Measurements from ENCODE around the gene ANO7. TPM values are rescaled to one million over a fixed set of nuclear protein-coding genes. Genes with fewer than 3 reads are reported as not detected.

Gene ANO7
- total RNA-seq, 1 donor from 2014 or later = 16.1 TPM

DNA sequence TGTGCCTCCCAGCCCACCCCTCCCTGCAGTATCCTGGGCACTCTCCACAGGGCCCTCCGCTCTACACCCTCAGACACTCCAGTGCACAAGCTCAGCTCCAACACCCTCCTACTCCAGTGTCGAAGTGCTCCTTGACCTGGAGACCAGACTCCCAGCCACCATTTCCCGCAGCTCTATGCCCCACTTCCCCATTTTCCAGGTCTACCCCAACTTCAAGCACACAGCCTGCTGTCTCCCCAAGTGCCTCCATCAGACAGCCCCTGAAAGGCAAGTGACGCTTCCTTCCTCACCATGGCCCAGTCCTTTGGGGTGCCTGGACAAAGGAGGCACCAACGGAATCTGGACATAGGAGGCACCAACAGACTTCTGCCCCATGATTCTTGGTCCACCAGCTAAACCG lies 46.4 kb upstream of the ANO7 start:
- Mint-ChIP-seq H3K27me3 (ENCODE audit: unreplicated experiment) (peaks cover 5% of the 10 kb centered on the region), H3K36me3 (ENCODE audit: low read depth, unreplicated experiment) (peaks cover 29% of the 10 kb centered on the region), H3K4me3 (ENCODE audit: unreplicated experiment) (peak overlapping the region; percentile 56), H3K27ac (ENCODE audit: unreplicated experiment) (no peak overlapping the region), H3K9me3 (ENCODE audit: unreplicated experiment) (no peaks in the 10 kb centered on the region), H3K4me1 (ENCODE audit: unreplicated experiment) (peaks cover 3% of the 10 kb centered on the region)
- no peak for DNase-seq (ENCODE audit: low spot score)
- TF ChIP-seq, protein P1, sequence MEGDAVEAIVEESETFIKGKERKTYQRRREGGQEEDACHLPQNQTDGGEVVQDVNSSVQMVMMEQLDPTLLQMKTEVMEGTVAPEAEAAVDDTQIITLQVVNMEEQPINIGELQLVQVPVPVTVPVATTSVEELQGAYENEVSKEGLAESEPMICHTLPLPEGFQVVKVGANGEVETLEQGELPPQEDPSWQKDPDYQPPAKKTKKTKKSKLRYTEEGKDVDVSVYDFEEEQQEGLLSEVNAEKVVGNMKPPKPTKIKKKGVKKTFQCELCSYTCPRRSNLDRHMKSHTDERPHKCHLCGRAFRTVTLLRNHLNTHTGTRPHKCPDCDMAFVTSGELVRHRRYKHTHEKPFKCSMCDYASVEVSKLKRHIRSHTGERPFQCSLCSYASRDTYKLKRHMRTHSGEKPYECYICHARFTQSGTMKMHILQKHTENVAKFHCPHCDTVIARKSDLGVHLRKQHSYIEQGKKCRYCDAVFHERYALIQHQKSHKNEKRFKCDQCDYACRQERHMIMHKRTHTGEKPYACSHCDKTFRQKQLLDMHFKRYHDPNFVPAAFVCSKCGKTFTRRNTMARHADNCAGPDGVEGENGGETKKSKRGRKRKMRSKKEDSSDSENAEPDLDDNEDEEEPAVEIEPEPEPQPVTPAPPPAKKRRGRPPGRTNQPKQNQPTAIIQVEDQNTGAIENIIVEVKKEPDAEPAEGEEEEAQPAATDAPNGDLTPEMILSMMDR (IDR thresholded peaks at IDR 0.05; ENCODE audit: unreplicated experiment) = no peak

DNA sequence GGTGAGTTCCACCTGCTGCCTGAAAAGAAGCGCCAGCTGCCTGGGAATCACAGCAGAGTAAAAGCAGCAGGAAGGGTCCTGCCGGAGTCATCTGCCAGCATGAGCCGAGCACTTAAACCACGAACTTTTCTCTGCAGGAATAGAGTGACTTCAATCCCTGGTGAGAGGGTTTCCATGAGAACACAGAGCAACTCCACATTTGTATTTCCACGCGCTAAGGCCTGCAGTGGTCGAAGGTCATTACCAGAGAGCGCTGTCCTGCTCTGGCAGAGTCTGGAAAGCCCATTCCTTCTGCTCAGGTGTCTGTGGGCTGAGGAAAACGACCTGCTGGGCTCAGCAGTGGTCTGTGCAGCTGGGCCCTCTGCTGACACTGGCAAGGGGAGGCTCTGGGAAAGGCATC lies 45.9 kb upstream of the ANO7 start:
- Mint-ChIP-seq H3K27ac (ENCODE audit: unreplicated experiment) (no peak overlapping the region), H3K4me1 (ENCODE audit: unreplicated experiment) (peaks cover 3% of the 10 kb centered on the region), H3K4me3 (ENCODE audit: unreplicated experiment) (no peak overlapping the region), H3K36me3 (ENCODE audit: low read depth, unreplicated experiment) (peaks cover 29% of the 10 kb centered on the region), H3K9me3 (ENCODE audit: unreplicated experiment) (no peaks in the 10 kb centered on the region), H3K27me3 (ENCODE audit: unreplicated experiment) (peaks cover 5% of the 10 kb centered on the region)
- TF ChIP-seq, protein P1 (IDR thresholded peaks at IDR 0.05; ENCODE audit: unreplicated experiment) = no peak
- DNase-seq (ENCODE audit: low spot score) = no peak

DNA sequence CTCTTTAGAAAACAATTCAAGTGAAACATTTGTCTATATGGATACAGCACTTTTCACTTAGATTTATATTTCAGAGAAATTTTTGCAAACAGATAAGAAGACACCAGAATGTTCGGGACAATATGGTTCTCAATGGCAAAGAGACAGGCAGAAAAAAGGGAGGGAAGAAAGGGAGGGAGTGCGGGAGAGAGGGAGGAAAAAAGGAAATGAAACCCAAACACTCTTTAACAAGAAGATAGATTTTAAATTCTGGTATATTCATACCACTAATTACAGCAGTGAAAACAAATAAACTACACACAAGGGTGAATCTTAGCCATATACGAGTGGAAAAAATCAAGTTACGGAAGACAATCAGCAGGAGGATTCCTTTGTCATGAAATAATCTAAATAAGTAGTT lies 42.2 kb upstream of the ANO7 start:
- Mint-ChIP-seq H3K4me1 (ENCODE audit: unreplicated experiment) (peaks cover 20% of the 10 kb centered on the region), H3K27ac (ENCODE audit: unreplicated experiment) (no peak overlapping the region), H3K9me3 (ENCODE audit: unreplicated experiment) (no peaks in the 10 kb centered on the region), H3K36me3 (ENCODE audit: low read depth, unreplicated experiment) (peaks cover 15% of the 10 kb centered on the region), H3K27me3 (ENCODE audit: unreplicated experiment) (peaks cover 17% of the 10 kb centered on the region), H3K4me3 (ENCODE audit: unreplicated experiment) (no peak overlapping the region)
- TF ChIP-seq, protein P1 (IDR thresholded peaks at IDR 0.05; ENCODE audit: unreplicated experiment) = no peak
- DNase-seq (ENCODE audit: low spot score) = no peak

DNA sequence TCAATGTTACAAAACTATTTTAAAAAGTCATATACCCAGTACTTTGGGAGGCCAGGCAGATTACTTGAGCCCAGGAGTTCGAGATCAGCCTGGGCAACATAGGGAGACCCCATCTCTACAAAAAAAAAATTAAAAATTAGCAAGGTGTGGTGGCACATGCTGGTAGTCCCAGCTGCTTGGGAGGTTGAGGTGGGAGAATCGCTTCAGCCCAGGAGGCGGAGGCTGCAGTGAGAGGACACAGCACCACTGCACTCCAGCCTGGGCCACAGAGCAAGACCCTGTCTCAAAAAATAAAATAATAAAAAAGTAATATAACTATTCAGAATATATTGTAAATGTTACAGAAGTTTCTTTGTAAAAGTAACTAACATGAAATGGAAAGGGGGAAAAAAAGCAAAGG lies 41.1 kb upstream of the ANO7 start:
- DNase-seq (ENCODE audit: low spot score) = no peak
- H3K4me3 Mint-ChIP-seq (ENCODE audit: unreplicated experiment) = no peak overlapping the region
- TF ChIP-seq, protein P1 (IDR thresholded peaks at IDR 0.05; ENCODE audit: unreplicated experiment) = no peak
- no peaks in the 10 kb centered on the region for H3K9me3 Mint-ChIP-seq (ENCODE audit: unreplicated experiment)
- peaks cover 5% of the 10 kb centered on the region for H3K36me3 Mint-ChIP-seq (ENCODE audit: low read depth, unreplicated experiment)
- H3K27me3 Mint-ChIP-seq (ENCODE audit: unreplicated experiment) = peaks cover 19% of the 10 kb centered on the region
- no peak overlapping the region for H3K27ac Mint-ChIP-seq (ENCODE audit: unreplicated experiment)
- H3K4me1 Mint-ChIP-seq (ENCODE audit: unreplicated experiment) = peaks cover 23% of the 10 kb centered on the region

DNA sequence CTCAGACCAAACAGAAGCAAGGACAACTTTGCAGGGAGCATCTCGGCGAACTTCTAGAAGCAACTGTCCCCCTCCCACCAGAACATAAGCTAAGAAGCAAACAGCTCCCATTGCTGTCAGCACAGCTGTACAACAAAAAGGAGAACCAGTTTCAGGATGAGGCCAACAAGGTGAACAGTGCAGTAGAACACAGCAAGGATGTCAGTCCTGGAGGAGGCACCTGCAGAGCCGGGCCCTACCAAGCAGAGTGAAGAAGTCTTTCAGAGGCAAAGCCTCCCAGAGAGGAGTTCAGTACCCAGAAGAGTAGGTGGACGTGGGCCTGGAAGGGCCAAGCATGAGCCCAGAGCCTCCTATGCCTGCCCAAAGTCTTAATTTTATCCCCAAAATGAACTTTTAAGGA lies 40.2 kb upstream of the ANO7 start:
- Mint-ChIP-seq H3K9me3 (ENCODE audit: unreplicated experiment) (no peaks in the 10 kb centered on the region), H3K27me3 (ENCODE audit: unreplicated experiment) (peaks cover 21% of the 10 kb centered on the region), H3K27ac (ENCODE audit: unreplicated experiment) (peak overlapping the region; percentile 3), H3K4me3 (ENCODE audit: unreplicated experiment) (peak overlapping the region; percentile 96), H3K36me3 (ENCODE audit: low read depth, unreplicated experiment) (peaks cover 5% of the 10 kb centered on the region), H3K4me1 (ENCODE audit: unreplicated experiment) (peaks cover 23% of the 10 kb centered on the region)
- DNase-seq (ENCODE audit: low spot score) = no peak
- TF ChIP-seq, protein P1 (IDR thresholded peaks at IDR 0.05; ENCODE audit: unreplicated experiment) = no peak
